Measurements from ENCODE around the gene HVCN1. TPM values are rescaled to one million over a fixed set of nuclear protein-coding genes. Genes with fewer than 3 reads are reported as not detected.
"Not testable (repeated sequence)": the region's sequence is repeated elsewhere in the genome, so short reads cannot be mapped to it uniquely, and the experiment has no call there.

Gene HVCN1, protein sequence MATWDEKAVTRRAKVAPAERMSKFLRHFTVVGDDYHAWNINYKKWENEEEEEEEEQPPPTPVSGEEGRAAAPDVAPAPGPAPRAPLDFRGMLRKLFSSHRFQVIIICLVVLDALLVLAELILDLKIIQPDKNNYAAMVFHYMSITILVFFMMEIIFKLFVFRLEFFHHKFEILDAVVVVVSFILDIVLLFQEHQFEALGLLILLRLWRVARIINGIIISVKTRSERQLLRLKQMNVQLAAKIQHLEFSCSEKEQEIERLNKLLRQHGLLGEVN
- total RNA-seq (10 to 100 TPM; 11.3 to 33.4 (median 13.3) TPM), polyA plus RNA-seq (18.2 TPM)
- long read RNA-seq, donor 1, transcript HVCN1-201 (8 exons, 1,634 nt), result major isoform, 10 of 37 reads
- long read RNA-seq, donor 1, partial matches to known transcripts, result 4 of 37 reads
- long read RNA-seq, donor 1, other reads (novel, unspliced or antisense), result 23 of 37 reads
- long read RNA-seq, donor 2, partial matches to known transcripts, result 1 of 10 reads
- long read RNA-seq, donor 2, other reads (novel, unspliced or antisense), result 8 of 10 reads
- long read RNA-seq, donor 3, transcript HVCN1-201 (8 exons, 1,634 nt), result major isoform, 60 of 113 reads
- long read RNA-seq, donor 3, partial matches to known transcripts, result 17 of 113 reads
- long read RNA-seq, donor 3, other reads (novel, unspliced or antisense), result 36 of 113 reads
- long read RNA-seq, donor 4, partial matches to known transcripts, result 4 of 17 reads
- long read RNA-seq, donor 4, other reads (novel, unspliced or antisense), result 11 of 17 reads

- Histone ChIP-seq H3K4me3 (ENCODE audit: low read length) (peak within 1 kb of the TSS; percentile 51), H3K4me1 (ENCODE audit: control insufficient read depth, insufficient read depth, low read length) (peaks cover 7% of the 10 kb centered on the region), H3K27me3 (ENCODE audit: control insufficient read depth, insufficient read depth) (no peaks in the 10 kb centered on the region), H3K27ac (ENCODE audit: low read length) (peak within 1 kb of the TSS; percentile 37), H3K9me3 (ENCODE audit: control insufficient read depth, low read length) (no peaks in the 10 kb centered on the region)
- intact Hi-C loops (cut with DNase I), result no loop called here
- DNase-seq, result peak; percentile 69 to 89 (median 86)
- 4% methylated on average over 64 of the region's 64 CpGs for WGBS
- peak; percentile 91 to 93 for ATAC-seq
Observed at GRCh38 chr12:110688446-110689280, at the start of gene HVCN1. Gene HVCN1 (minus strand): TSS chr12:110689115. CDS start chr12:110683245, 5,870 bp downstream.

DNA sequence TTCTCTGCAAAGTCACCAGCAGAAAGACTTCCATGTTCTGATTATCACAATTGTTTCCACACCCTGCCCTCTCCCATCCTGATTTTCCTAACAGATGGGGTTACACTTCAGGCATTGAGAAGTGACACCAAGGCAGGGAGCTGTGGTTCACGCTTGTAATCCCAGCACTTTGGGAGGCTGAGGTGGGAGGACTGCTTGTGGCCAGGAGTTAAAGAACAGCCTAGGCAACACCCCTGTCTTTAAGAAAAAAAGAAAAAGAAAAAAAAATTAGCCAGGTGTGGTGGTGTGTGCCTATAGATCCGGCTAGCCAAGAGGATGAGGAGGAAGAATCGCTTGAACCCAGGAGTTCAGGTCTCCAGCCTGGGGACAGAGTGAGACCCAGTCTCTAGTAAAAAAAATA, 48.6 kb upstream of the HVCN1 start:
- 70% methylated on average over 3 of the region's 3 CpGs for WGBS
- DNase-seq (no peak), ATAC-seq (no peak)
- peaks cover 13% of the 10 kb centered on the region for H3K4me1 ChIP-seq (ENCODE audit: control insufficient read depth, insufficient read depth, low read length)
- intact Hi-C loops (cut with DNase I), result no loop called here
- no peaks in the 10 kb centered on the region for H3K27me3 ChIP-seq (ENCODE audit: control insufficient read depth, insufficient read depth)
- no peak overlapping the region for H3K27ac ChIP-seq (ENCODE audit: low read length)
- no peaks in the 10 kb centered on the region for H3K9me3 ChIP-seq (ENCODE audit: control insufficient read depth, low read length)
- no peak overlapping the region for H3K4me3 ChIP-seq (ENCODE audit: low read length)

GRCh38 chr12:110737016-110737415, 48.1 kb upstream of the HVCN1 start:
- H3K9me3 ChIP-seq (ENCODE audit: control insufficient read depth, low read length); H3K4me3 ChIP-seq (ENCODE audit: low read length); DNase-seq; H3K27ac ChIP-seq (ENCODE audit: low read length); intact Hi-C loops (cut with DNase I); ATAC-seq; H3K27me3 ChIP-seq (ENCODE audit: control insufficient read depth, insufficient read depth): not testable (repeated sequence)
- peaks cover 13% of the 10 kb centered on the region for H3K4me1 ChIP-seq (ENCODE audit: control insufficient read depth, insufficient read depth, low read length)
- 63% methylated on average over 5 of the region's 5 CpGs for WGBS

DNA sequence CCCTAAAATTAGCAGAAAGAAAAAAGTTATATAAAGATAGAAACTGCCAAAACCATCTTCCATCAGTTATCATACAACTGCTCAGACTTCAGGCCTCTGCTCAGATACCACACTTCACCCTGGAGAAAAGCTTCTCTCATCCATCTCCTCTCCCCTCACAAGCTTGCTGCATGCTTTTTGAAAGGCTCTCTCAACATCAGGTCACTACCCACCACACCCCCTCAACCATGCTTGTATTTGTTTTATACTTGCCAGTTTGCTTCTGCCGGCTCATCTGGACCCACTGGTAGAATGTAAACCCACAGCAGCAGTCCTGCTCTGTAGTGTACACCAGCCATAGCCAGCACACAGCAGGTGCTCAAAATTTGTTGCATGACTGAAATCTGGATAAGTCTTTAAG, 45.0 kb upstream of the HVCN1 start:
- WGBS, result 64% methylated on average over 1 of the region's 1 CpG
- no peak overlapping the region for H3K27ac ChIP-seq (ENCODE audit: low read length)
- ATAC-seq, result no peak

DNA sequence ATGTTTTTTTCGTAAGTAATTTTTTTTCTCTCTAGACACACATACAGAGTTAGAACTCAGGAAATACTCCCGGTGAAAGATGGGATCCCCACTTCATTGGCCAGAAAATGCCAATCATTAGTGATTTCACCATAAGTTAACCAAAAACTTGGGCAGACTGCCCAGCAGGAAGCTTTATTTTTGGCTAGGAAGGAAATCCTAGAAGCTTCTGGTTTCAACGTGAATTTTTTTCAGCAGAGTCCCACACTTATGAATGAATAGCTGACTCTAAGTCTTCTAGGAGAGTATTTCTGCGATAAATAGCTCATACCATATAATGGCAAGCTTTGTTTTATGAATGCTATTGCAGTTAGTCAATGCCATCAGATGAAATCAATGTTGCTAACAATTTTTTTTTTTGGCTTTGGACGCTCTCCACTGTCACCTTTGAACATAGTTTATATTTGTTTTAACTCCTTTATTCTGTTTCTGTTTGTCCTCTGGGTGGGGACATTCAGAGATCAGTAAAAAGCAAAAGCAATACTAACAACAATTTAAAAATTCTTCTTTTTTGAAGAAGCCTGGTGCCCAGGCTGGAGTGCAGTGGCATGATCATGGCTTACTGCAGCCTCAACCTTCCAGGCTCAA, 44.3 kb upstream of the HVCN1 start:
- intact Hi-C loops (cut with DNase I), result no loop called here
- Histone ChIP-seq H3K9me3 (ENCODE audit: control insufficient read depth, low read length) (no peaks in the 10 kb centered on the region), H3K27me3 (ENCODE audit: control insufficient read depth, insufficient read depth) (no peaks in the 10 kb centered on the region), H3K4me3 (ENCODE audit: low read length) (no peak overlapping the region), H3K27ac (ENCODE audit: low read length) (no peak overlapping the region), H3K4me1 (ENCODE audit: control insufficient read depth, insufficient read depth, low read length) (peaks cover 5% of the 10 kb centered on the region)
- ATAC-seq (peak in 1 of 2 donors; percentile 20), DNase-seq (no peak)
- WGBS, result 34% methylated on average over 5 of the region's 5 CpGs

More for the DNA sequence above, 45.0 kb upstream of the HVCN1 start:
- Histone ChIP-seq H3K4me1 (ENCODE audit: control insufficient read depth, insufficient read depth, low read length) (peaks cover 11% of the 10 kb centered on the region), H3K9me3 (ENCODE audit: control insufficient read depth, low read length) (no peaks in the 10 kb centered on the region), H3K4me3 (ENCODE audit: low read length) (no peak overlapping the region), H3K27me3 (ENCODE audit: control insufficient read depth, insufficient read depth) (no peaks in the 10 kb centered on the region)
- intact Hi-C loops (cut with DNase I), result no loop called here
- DNase-seq, result no peak

GRCh38 chr12:110732572-110732971, 43.7 kb upstream of the HVCN1 start:
- DNase-seq (no peak), ATAC-seq (peak in 1 of 2 donors; percentile 52)
- Histone ChIP-seq H3K9me3 (ENCODE audit: control insufficient read depth, low read length) (no peaks in the 10 kb centered on the region), H3K27me3 (ENCODE audit: control insufficient read depth, insufficient read depth) (no peaks in the 10 kb centered on the region), H3K4me3 (ENCODE audit: low read length) (no peak overlapping the region), H3K4me1 (ENCODE audit: control insufficient read depth, insufficient read depth, low read length) (peaks cover 5% of the 10 kb centered on the region), H3K27ac (ENCODE audit: low read length) (no peak overlapping the region)
- intact Hi-C loops (cut with DNase I), result no loop called here
- 17% methylated on average over 3 of the region's 3 CpGs for WGBS

GRCh38 chr12:110731479-110731878, 42.6 kb upstream of the HVCN1 start:
- Histone ChIP-seq H3K27ac (ENCODE audit: low read length) (no peak overlapping the region), H3K4me1 (ENCODE audit: control insufficient read depth, insufficient read depth, low read length) (peaks cover 5% of the 10 kb centered on the region), H3K9me3 (ENCODE audit: control insufficient read depth, low read length) (no peaks in the 10 kb centered on the region), H3K4me3 (ENCODE audit: low read length) (no peak overlapping the region), H3K27me3 (ENCODE audit: control insufficient read depth, insufficient read depth) (no peaks in the 10 kb centered on the region)
- ATAC-seq (no peak), DNase-seq (no peak)
- WGBS, result 71% methylated on average over 2 of the region's 2 CpGs
- intact Hi-C loops (cut with DNase I), result no loop called here

DNA sequence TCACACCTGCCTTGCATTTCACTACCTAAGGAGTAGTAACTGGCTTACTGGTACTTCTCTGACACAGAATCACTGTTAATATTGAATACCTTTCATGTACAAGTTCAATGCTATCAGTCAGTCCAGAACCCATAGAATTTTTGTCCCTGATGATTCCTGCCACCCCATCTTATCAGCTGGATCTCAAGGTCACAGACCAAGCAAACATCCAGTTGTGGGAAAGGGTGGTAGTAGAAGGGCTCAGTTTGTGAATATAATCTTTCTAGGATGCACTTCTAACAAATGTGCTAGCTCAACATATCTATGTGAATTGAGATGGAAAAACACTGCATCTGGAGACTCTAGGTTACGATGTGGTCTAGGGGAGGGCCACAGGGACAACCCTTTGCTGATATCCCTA, 39.7 kb upstream of the HVCN1 start:
- H3K9me3 ChIP-seq (ENCODE audit: control insufficient read depth, low read length), result no peaks in the 10 kb centered on the region
- 95% methylated on average over 1 of the region's 1 CpG for WGBS
- DNase-seq, result no peak
- peaks cover 1% of the 10 kb centered on the region for H3K4me1 ChIP-seq (ENCODE audit: control insufficient read depth, insufficient read depth, low read length)
- ATAC-seq, result no peak
- no peak overlapping the region for H3K27ac ChIP-seq (ENCODE audit: low read length)
- intact Hi-C loops (cut with DNase I), result no loop called here
- H3K4me3 ChIP-seq (ENCODE audit: low read length), result no peak overlapping the region
- H3K27me3 ChIP-seq (ENCODE audit: control insufficient read depth, insufficient read depth), result no peaks in the 10 kb centered on the region

GRCh38 chr12:110726708-110727369, 37.9 kb upstream of the HVCN1 start:
- Histone ChIP-seq H3K4me1 (ENCODE audit: control insufficient read depth, insufficient read depth, low read length) (no peaks in the 10 kb centered on the region), H3K4me3 (ENCODE audit: low read length) (no peak overlapping the region), H3K9me3 (ENCODE audit: control insufficient read depth, low read length) (no peaks in the 10 kb centered on the region), H3K27ac (ENCODE audit: low read length) (no peak overlapping the region), H3K27me3 (ENCODE audit: control insufficient read depth, insufficient read depth) (no peaks in the 10 kb centered on the region)
- intact Hi-C loops (cut with DNase I), result no loop called here
- no peak for ATAC-seq
- 92% methylated on average over 9 of the region's 9 CpGs for WGBS
- no peak for DNase-seq

DNA sequence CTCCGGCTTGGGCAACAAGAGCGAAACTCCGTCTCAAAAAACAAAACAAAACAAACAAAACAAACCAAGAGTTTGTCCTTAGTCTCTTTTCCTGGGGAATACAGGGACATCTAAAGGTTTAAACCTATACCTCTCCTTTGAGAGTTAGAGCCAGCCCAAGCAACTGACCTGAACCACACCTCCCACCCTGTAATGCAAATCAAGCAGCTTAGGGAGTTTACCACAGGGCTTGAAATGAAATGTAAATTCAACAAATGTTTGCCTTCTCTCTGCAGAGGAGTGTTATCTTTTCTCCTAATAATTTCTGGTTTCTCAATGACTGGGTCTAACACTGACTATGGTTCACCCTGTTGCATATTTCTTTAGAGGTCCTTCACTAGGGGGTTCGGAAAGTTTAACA, 37.1 kb upstream of the HVCN1 start:
- Histone ChIP-seq H3K27ac (ENCODE audit: low read length) (no peak overlapping the region), H3K27me3 (ENCODE audit: control insufficient read depth, insufficient read depth) (no peaks in the 10 kb centered on the region), H3K4me1 (ENCODE audit: control insufficient read depth, insufficient read depth, low read length) (no peaks in the 10 kb centered on the region), H3K9me3 (ENCODE audit: control insufficient read depth, low read length) (no peaks in the 10 kb centered on the region), H3K4me3 (ENCODE audit: low read length) (no peak overlapping the region)
- 97% methylated on average over 4 of the region's 4 CpGs for WGBS
- ATAC-seq (no peak), DNase-seq (no peak)
- intact Hi-C loops (cut with DNase I), result no loop called here

Data from right cardiac atrium (tissue), 5 donors.